SK-N-DZ (cell line): Measurements from ENCODE around the gene PGM5. TPM values are rescaled to one million over a fixed set of nuclear protein-coding genes. Genes with fewer than 3 reads are reported as not detected.
"Not testable (repeated sequence)": the region's sequence is repeated elsewhere in the genome, so short reads cannot be mapped to it uniquely, and the experiment has no call there.

Experiments
- DNase-seq: peaks from one replicate; pipeline ENCODE4 v3.0.0-alpha.2; 2015; ENCODE audit warnings: low spot score
- polyA plus RNA-seq, 2 experiments: library from polyadenylated mRNA; depleted of rRNA; stranded (reverse); fragments of >200 nt; gene quantifications; 2 replicates each; pipeline ENCODE4 v1.2.3, GENCODE V29; 2014

Gene PGM5
- 0.20 TPM in 1 of 2 replicates, not detected in the other for polyA plus RNA-seq (2014; cell fraction: cytosol; rRNA removed)
- polyA plus RNA-seq (2014; cell fraction: nucleus; rRNA removed) = not detected in 2 replicates

DNA sequence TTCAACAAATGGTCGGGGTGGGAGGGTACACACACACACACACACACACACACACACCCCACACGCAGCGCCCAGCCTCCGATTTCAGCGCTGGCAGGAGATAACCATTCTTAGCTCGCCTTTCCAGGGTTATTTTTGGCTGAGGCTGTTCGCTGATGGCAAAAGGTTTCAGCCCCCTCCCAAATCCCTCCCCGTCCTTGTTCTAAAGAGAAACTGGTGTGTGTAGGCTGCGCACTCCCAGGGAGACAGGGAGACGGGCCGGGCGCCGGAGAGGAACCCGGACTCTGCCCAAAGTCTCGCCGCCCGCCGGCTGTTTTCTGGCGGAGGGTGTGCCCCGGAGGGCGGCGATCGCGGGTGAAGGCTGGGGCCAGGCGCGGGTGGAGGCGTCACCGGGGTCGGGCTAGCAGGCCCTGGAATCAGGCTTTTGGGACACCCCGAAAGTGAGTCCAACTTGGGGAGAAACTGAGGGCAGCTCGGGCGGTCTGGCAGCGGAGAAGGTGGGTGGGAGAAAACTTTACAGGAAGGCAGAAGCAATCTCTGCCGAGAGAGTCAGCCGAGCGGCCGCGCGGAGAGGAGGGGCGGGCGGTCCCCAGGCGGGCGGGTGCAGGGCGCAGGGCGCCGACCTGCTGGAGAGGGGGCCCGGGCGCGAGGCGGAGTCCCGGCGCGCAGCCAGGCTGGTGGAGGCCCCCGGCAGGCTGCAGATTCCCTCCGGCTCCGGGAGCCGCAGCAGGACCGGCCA lies at the start of gene PGM5:
TSS of gene PGM5 (plus strand) at position 232 of the 739 bp plus-strand sequence. CDS start 517 bp downstream, outside the sequence.
- DNase-seq = not testable (repeated sequence)

GRCh38 chr9:68307127-68307526 lies 49.3 kb upstream of the PGM5 start:
- DNase-seq = not testable (repeated sequence)

GRCh38 chr9:68307654-68308053 lies 48.8 kb upstream of the PGM5 start:
- not testable (repeated sequence) for DNase-seq

DNA sequence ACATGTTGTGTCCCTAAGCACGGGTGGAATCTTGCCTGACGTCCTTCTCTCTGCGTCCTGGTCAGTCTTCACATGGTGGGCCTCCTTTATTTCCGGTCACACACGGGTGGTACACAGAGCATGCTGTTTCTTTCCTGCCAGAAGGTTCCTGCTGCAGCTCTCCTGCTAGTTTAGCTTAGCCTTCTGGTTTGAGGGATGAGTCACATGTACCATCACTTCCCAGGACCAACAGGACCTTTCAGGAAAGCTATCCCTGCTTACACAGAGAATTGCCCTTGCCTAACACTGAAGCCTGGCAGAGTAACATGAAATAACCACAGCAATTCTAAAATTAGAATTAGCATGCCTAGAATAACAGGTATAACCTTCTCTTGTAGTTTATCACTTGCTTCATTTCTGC lies 45.2 kb upstream of the PGM5 start:
- not testable (repeated sequence) for DNase-seq

DNA sequence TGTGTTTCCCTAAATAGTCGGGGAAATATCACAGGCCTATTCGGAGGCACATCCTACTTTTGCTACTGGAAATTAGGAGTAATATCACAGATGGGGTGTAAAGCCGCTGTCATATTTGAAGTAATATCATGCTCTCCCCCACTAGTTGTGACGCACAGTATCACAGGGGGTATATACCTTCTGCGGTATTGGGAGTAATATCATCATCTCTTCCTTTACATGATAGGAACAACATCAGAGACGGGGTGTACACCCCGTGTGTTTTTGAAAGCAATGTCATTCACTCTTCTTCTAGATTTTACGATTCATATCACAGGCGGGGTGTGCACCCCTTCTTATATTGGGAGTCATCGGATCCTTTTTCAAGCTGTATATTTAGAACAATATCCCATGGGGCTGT lies 38.2 kb upstream of the PGM5 start:
- not testable (repeated sequence) for DNase-seq

DNA sequence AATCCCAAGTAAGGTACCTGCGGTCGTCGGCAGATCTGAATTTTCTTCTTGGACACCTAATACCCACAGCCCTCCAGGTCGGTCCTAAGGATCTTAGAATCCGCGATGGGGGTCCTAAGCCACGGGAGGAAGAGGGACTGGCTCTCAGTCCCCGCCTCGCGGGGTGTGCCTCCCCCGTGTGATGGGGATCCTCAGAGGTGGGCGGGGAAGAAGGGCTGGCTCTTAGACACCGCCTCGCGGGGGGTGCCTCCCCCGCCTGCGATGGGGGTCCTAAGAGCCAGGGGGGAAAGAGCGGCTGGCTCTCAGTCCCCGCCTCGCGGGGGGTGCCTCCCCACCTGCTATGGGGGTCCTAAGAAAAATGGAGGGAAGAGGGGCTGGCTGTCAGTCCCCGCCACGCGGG lies 32.7 kb upstream of the PGM5 start:
- DNase-seq = not testable (repeated sequence)

GRCh38 chr9:68324518-68324917 lies 31.9 kb upstream of the PGM5 start:
- DNase-seq = not testable (repeated sequence)

DNA sequence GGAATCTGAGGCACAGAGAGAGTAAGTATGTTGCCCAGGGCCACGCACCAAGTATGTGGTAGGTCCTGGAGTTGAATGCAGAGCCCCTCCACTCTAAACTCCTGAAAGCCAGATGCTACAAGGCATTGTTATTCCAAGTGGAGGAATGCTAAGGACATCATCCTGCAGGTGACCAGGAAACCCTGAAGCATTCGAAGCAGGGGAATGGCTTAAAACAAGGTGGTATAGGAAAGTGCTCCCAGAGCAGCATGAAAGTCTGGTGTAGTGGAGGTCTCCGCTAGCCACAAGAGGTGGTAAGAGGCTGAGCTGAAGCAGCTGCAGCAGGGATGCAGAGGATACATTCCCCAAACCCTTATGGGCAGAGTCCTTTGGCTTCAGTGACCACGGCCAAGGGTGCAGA lies 27.3 kb upstream of the PGM5 start:
- DNase-seq = not testable (repeated sequence)

DNA sequence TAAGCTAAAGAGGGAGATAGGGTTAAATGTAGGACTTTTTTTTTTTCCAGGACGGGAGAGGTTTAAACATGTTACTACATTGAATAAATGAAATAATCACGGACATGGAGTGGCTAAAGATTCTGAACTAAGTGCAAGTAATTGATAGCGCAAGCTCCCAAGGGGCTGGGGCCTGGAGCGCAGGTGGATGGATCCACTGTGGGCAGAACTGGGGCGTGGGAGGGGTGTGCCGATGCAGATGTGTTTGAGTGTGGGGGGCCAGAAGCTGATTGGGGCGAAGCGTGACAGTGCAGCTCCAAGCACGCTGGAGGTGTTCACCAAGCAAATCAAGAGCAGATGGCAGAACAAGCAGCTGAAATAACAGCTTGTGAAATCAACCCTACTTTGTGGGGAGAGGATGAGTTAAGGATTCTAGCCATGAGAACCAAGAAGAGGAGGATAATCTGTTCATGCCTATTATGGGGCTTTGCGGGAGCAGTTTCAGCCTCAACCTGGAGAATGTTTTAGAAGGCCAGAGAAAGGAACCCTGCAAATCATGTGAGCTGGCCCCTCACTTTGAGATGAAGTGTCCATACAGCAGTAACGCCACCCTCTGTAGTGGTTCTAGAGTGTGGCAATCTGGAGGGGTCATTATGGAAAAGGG lies 25.8 kb upstream of the PGM5 start:
- not testable (repeated sequence) for DNase-seq

GRCh38 chr9:68332122-68332521 lies 24.3 kb upstream of the PGM5 start:
- not testable (repeated sequence) for DNase-seq

DNA sequence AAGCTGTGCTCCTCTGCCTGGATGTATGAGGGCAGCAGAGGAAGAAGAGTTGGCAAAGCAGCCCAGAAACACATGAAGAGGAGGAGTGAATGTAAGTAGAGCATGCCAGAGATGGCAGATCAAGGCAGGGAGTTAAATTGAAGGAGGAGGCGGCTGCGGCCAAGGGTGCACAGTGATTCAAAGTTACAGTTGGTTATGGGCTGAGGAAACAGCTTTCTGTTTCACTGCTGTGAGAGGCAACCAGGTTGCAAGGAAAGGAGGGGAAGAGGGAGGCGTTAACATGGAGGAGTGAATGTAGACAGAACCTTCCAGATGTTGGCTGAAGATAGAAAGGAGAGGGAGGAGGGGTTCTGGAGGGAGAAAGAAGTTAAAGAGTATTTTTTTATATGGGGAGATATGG lies 20.5 kb upstream of the PGM5 start:
- not testable (repeated sequence) for DNase-seq

DNA sequence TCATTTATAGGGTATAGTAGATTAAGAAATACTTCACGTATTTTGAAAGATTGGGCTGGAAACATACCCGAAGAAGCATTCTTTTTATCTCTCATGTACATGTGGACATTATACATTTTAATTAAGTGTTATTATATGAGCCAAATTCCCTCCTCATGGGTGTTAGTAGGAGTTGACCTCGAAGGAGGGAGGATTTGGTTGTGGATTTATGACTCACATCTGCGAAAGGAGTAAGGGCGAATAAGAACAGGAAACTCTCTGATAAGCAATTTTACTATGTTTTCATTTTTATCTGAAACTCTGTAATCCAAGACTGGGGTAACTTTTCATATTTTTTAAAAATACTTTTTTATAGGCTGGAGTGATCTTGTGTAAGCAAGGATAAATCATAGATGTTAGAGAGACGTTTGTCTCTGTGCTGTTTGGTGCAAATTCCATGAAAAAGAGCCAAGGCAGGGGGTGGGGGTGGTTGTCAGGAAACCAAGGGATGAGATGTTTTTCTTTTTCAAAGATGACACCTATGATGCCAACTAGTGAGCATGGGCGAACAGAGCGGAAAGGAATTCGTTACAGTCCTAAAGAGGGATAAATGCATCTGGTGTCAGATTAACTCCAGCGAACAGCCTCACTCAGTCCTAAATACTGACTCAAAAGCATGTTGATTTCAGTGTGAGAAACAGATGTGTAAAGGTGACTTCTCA lies 19.6 kb upstream of the PGM5 start:
- not testable (repeated sequence) for DNase-seq

GRCh38 chr9:68338000-68338399 lies 18.4 kb upstream of the PGM5 start:
- not testable (repeated sequence) for DNase-seq

- not testable (repeated sequence) for DNase-seq
Observed at GRCh38 chr9:68342265-68343025, 14.0 kb upstream of the PGM5 start.

DNA sequence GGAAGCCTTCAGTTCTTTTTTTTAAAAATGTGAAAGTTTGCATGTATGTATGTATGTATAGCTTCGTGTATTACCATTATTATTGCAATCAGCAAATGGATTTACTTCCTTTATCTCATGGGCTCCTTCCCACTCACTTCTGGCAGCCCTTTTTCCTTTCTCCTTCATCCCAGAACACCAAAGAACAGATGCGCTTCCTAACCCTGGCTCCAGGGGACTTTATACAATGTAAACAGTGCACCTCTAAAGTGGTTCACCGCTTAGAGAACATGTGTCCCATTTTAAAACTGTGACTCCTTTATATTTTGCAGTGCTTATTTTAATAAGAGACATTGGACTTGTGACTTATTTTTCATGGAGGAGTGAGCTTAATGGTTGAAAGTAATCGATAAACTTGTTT lies 13.2 kb upstream of the PGM5 start:
- not testable (repeated sequence) for DNase-seq

DNA sequence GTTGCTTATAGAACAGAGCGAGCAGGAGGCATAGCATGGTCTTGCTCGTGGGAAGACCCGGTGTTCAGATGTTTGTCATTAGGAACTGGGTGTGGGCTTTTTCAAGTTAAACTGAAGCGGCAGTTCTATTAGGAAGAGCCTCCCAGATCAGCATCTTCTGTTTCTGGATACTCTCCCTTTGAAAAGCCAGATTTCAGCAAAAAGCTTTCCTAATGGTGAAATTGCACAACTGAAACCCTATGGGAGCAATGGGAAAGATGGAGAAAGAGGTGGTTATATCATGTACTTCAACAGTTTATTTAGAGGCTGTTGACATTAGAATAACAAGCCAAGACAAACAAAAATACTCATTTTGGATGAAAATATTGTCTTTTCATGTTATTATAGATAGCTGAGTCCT lies 12.4 kb upstream of the PGM5 start:
- DNase-seq = not testable (repeated sequence)

GRCh38 chr9:68351689-68352088 lies 4.7 kb upstream of the PGM5 start:
- DNase-seq = not testable (repeated sequence)

GRCh38 chr9:68355993-68356379 lies 425 bp upstream of the PGM5 start:
- not testable (repeated sequence) for DNase-seq

DNA sequence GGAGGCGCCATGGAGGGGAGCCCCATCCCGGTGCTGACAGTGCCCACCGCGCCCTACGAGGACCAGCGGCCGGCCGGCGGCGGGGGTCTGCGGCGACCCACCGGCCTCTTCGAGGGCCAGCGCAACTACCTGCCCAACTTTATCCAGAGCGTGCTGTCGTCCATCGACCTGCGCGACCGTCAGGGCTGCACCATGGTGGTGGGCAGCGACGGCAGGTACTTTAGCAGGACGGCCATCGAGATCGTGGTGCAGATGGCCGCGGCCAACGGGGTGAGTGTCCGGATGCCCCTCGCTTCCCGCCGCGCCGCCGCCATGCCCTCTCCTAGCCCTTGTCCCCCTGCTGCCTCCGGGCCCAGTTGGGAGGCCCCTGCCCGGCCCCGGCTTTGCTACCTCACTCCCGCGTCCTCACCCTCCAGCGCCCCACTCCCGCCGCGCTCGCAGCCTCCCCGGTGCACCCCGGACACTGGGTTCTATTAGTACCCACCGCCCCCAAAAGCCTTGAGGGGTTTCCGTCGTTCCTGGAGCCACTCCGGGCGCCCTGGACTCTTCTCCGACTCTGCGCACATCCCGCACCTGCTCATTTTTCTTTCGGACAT lies 806 bp downstream of the PGM5 start:
- DNase-seq = not testable (repeated sequence)

GRCh38 chr9:68366933-68367547 lies 10.6 kb downstream of the PGM5 start:
- DNase-seq = not testable (repeated sequence)
